Fibroblast of the aortic adventitia (primary cell): Measurements from ENCODE around the gene NTHL1. TPM values are rescaled to one million over a fixed set of nuclear protein-coding genes. Genes with fewer than 3 reads are reported as not detected.

Experiments used
- DNase-seq: peaks from one replicate; pipeline ENCODE4 v3.0.0-alpha.2; 2010; ENCODE audit warnings: low read depth
- H3K4me3 ChIP-seq: 2 replicates; pipeline ENCODE4 v1.5.1; 2011; ENCODE audit warnings: low read depth, mild to moderate bottlenecking, control low read depth, low read length, moderate library complexity
- CTCF ChIP-seq: IDR thresholded peaks from 2 replicates; pipeline ENCODE4 v1.5.1; 2011; ENCODE audit warnings: mild to moderate bottlenecking, low read length, control low read depth, inconsistent platforms; ENCODE audit not compliant: insufficient read depth
- total RNA-seq: library from RNA; depleted of rRNA; stranded (reverse); fragments of >200 nt; gene quantifications from 2 replicates; pipeline ENCODE4 v1.2.3, GENCODE V29; 2012; ENCODE audit warnings: low replicate concordance

Gene NTHL1
- total RNA-seq, 1 donor: 18.8 TPM

DNA sequence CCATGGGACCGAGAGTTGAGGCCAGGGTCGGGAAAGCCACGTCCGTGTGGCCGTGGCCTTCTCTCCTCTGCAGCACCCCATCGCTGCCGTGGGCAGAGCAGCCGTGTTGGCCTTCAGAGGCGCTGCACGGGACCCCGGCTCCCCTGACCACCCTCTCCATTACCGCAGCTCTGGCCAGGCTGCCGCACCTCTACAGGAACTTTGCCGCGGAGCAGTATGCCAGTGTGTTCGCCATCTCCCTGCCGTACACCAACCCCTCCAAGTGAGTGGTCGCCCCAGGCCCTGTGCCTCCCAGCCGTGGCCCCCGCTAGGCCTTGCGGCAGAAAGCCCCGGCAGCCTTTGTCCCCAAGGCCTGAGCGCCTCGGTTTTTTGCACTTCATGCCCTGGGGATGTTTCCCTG lies 28.0 kb upstream of the NTHL1 start:
- no peak overlapping the region for H3K4me3 ChIP-seq
- DNase-seq: no peak
- TF ChIP-seq CTCF: no peak

- no peak overlapping the region for H3K4me3 ChIP-seq
- no peak for DNase-seq
- no peak for TF ChIP-seq CTCF
Measured at GRCh38 chr16:2074071-2074470, 26.4 kb upstream of the NTHL1 start.

- no peak overlapping the region for H3K4me3 ChIP-seq
- no peak for DNase-seq
- no peak for TF ChIP-seq CTCF
Measured at GRCh38 chr16:2072926-2073325, 25.3 kb upstream of the NTHL1 start.

GRCh38 chr16:2071454-2072202 lies 24.0 kb upstream of the NTHL1 start:
- no peak overlapping the region for H3K4me3 ChIP-seq
- no peak for TF ChIP-seq CTCF
- DNase-seq: no peak

- no peak for DNase-seq
- TF ChIP-seq CTCF: no peak
- H3K4me3 ChIP-seq: no peak overlapping the region
Measured at GRCh38 chr16:2070576-2071453, 23.2 kb upstream of the NTHL1 start.

- H3K4me3 ChIP-seq: no peak overlapping the region
- no peak for TF ChIP-seq CTCF
- no peak for DNase-seq
Measured at GRCh38 chr16:2066139-2066538, 18.5 kb upstream of the NTHL1 start.
